ENCODE data around the gene IL17C.
"Not testable (repeated sequence)": the region's sequence is repeated elsewhere in the genome, so short reads cannot be mapped to it uniquely, and the experiment has no call there.

Gene IL17C, protein sequence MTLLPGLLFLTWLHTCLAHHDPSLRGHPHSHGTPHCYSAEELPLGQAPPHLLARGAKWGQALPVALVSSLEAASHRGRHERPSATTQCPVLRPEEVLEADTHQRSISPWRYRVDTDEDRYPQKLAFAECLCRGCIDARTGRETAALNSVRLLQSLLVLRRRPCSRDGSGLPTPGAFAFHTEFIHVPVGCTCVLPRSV

DNA sequence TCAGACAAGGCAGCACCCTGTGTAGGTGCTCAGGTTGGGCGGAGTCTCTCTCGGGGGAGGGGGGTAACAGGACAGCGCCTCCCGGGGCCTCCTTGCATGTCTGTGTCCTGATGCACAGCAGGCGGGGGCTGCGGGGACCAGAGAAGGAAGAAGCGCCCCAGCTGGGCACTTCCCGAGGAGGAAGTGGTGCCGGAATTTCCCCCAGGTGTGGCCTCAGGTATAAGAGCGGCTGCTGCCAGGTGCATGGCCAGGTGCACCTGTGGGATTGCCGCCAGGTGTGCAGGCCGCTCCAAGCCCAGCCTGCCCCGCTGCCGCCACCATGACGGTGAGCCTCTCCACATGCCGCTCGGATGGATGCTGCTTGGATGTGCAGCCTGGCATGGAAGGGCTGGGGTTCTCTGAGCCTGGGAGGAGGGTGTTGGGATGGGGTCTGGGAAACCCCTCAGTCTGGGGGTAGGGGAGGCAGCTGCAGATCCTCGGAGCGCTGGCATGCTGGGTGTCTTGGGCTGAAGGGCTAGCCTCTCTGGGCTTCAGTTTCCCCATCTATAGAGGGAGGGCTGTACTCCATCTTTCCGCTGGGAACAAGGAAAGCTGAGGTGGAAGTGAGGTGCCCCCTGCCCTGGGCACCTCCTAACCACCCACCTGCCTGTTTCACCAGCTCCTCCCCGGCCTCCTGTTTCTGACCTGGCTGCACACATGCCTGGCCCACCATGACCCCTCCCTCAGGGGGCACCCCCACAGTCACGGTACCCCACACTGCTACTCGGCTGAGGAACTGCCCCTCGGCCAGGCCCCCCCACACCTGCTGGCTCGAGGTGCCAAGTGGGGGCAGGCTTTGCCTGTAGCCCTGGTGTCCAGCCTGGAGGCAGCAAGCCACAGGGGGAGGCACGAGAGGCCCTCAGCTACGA is at the start of gene IL17C:
Gene IL17C, plus strand, starts transcription at position 250 of the 908 bp plus-strand sequence. Its CDS starts 70 bp downstream, at position 320.
- no peak for DNase-seq

DNA sequence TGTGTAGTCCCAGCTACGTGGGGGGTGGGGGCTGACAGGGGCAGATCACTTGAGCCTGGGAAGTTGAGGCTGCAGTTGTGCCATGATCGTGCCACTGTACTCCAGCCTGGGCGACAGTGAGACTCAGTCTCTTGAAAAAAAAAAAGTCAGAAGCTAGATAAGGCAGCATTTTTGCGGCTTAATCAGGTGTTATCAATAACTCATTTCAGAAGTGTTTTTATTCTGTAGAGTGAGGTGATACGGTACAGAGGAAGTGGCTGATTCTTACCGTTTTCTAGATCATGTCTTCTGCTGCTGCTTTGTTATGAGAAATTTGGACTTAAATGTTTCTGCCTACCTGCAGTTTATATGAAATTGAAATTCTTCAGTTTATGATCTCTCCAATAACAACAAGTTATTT is 49.6 kb upstream of the IL17C start:
- DNase-seq, result no peak

DNA sequence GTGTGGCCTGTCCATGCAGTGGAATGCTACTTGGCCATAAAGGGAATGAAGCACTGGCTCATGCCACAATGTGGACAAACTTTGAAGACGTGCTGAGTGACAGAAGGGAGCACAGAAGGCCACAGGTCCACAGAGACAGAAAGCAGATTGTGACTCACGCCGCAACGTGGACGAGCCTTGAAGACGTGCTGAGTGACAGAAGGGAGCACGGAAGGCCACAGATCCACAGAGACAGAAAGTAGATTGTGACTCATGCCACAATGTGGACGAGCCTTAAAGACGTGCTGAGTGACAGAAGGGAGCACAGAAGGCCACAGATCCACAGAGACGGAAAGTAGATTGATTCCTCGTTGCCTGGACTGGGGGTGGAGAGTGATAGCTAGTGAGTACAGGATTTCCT is 48.9 kb upstream of the IL17C start:
- DNase-seq, result no peak

DNA sequence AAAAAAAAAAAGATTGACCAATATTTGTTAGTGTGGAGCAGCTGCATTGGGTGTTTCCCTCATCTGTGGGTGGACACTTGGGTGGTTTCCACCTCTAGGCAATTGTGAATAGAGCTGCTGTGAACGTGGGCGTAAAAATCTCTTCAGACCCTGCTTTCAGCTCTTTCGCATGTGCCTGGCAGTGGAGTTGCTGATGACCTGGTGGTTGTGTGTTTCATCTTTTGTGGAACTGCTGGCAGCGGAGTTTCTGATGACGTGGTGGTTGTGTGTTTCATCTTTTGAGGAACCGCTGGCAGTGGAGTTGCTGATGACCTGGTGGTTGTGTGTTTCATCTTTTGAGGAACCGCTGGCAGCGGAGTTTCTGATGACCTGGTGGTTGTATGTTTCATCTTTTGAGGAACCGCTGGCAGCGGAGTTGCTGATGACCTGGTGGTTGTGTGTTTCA is 46.8 kb upstream of the IL17C start:
- peak; percentile 53 for DNase-seq

DNA sequence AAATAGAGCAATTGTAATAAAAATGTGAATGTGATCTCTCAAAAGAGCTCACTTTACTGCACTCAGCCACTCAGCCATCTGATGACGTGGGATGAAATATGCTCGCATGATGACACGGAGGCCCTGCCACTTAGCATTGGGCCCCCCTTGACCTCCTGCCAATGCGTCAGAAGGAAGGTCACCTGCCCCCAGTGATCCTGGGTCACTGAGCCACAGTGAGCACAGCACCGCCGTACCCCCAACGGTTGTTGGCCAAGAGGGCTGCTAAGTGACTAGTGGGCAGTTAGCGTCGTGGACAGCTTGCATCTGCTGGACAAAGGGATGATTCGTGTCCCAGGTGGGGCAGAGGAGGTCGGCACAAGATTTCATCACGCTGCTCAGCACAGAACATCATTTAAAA is 45.3 kb upstream of the IL17C start:
- no peak for DNase-seq

DNA sequence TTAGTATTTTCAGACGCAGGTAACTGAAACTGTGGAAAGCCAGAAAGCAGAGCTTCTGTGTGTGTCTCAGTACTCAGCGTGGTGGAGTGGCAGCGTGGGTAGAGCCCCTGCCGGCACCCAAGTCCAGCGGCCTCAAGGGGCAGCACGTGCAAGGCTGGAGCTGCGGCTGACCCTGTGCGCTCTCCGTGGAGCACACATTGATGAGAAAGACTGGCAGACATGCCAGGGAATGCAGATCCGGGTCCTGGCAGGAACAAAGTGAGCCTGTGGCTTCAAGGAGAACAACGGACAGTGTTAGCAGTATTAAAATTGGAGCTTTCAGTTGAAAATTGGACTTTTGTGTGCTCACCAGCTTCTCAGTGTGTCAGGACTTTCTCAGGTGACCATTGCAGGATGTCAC is 44.9 kb upstream of the IL17C start:
- DNase-seq, result no peak

DNA sequence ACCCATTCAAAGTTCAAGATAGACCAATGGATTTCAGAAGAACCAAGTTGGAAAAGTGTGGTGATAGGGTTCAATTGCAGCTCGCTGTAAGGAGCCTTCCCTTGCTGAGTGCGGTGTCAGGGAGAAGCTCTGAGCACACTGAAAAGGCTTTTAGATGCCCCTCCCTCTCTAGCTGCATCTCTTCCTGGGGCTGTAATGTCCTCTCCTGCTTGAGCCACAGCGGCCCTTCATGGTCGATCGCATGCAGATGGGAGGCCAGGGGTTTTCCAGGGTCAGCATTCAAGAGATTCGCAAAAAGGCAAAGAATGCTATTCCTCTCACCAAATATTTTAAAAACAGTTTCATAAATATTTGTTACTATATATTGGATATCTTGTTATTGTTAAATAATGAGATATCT is 44.5 kb upstream of the IL17C start:
- no peak for DNase-seq

DNA sequence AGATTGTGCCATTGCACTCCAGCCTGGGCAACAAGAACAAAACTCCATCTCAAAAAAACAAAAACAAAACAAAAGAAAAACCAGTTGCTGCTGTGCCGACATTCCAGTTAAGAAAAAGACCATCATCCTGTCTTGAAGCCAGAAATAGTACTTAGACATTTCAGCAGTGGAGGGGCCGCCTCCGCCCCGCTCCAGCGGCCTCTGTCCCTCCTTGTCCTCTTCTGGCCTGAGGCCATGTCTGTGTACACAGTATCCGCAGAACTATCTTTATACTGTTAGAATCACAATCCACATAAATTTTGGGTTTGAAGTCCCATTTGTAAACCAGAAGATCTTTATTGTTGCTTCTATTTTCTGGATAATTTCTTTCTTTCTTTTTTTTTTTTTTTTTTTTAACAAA is 43.3 kb upstream of the IL17C start:
- no peak for DNase-seq

DNA sequence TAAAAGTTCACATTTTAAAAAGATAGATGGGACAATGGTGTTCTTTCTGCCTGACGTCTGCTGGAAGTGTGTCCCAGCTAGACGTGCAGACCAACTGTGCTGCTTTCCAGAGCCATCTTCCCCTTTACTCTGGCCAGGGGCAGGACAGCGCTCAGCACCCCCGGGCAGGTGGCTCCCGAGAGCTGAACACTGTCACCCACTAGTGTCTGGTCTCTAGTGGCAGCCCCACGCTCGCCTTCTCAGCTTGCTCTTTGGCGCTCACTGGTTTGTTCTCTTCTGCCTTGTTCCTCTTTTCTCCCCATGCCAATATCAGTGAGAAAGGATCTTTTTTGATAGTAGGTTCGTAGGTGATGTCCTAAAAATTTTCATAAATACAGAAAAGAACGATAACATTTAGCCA is 42.5 kb upstream of the IL17C start:
- DNase-seq, result no peak

DNA sequence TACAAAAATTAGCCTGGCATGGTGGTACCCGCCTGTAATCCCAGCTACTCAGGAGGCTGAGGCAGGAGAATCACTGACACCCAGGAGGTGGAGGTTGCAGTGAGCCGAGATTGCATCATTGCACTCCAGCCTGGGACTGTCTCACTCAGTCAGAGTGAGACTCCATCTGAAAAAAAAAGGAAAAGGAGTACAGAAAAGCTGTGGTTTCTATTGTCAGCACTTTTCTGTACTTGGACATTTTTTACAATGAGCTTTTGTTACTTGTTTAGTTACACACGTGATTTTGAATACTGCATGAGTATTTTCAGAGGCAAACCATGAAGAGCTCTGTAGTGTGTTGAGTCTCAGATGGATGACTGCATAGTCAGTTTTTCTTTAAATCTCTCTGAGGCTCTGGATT is 41.9 kb upstream of the IL17C start:
- DNase-seq, result no peak

DNA sequence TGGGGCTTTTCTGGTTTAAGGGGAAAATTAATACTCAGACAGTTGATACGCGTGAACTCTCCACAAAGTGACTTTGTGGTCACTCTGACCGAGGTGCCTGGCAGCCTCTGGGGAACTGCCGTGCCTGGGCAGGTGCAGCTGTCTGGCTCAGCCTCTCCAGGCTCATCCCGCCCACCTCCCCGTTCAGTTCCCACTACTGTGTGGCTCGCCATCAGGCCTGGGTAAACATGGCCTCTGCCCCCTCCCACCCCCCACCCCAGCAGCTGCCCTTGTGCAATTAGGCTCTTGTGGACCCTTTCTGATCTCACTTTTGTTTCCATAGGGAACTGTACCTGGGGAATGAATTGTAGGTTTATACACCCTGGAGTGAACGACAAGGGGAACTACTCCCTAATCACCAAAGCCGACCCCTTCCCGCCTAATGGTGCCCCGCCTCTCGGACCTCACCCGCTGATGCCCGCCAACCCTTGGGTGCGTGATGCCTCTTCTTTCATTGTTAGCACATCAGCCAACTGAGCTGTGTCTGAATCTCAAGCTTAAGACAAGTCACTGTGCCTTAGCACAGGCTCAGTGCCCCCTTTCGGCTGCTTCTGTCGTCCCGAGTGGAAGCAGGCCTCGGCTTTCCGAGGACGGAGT is 40.4 kb upstream of the IL17C start:
- DNase-seq, result no peak

DNA sequence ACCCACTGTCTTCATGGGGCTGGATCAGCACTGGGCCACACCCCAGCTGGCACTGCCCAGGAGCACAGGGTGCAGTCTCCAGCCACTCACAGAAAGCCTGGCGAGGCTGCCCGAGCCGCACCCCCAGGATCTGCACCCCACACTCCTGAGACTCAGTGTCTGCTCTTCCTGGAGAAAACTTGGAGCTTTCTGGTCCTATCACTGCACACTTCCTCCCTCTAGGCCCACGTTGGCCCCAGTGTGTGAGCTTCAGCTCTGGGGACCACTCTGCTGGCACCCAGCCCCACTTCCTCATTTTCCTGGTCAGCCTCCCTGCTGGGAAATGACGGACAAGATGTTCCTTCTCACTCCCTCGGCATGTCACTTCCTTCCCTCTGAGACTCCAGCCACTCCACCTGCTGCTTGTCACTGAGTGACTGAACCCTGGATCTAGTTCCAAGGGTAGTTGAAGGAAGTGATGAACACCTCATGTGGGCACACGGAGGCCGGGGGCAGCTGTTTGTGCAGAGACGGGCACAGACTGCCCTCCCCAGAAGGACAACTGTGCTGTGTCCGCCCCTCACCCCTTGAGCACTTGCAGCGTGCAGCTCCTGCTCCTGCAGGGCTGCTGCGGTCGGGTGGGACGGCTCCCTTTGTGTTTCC is 39.2 kb upstream of the IL17C start:
- DNase-seq, result no peak

DNA sequence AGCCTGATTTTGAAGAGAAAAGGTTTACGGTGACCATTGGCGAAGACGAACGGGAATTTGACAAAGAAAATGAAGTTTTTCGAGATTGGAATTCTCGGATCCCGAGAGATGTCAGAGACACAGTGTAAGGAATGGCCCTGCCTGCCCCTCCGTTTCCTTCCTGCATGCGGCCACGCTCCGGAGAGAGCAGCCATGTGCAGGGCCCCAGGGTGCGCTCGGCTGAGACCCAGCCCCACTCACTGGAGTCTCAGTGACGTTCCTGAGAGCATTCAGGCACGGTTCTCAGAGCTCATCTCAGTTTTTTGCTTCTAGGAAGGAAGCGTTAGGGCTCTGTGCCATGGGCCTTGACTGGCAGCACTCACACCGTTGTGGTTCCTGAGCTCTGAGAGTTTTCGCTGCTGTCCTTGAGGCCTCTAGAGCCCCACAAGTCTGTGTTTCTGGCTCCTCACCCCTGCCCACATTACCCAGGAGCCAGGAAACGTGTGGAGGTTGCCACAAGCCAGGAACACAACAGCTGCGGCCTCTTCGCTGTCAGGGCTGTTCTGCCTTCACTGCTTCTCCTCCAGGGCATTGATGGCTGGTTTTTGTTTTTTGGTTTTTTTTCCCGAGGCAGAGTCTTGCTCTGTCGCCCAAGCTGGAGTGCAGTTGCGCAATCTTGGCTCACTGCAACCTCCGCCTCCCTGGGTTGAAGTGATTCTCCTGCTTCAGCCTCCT is 38.4 kb upstream of the IL17C start:
- no peak for DNase-seq

DNA sequence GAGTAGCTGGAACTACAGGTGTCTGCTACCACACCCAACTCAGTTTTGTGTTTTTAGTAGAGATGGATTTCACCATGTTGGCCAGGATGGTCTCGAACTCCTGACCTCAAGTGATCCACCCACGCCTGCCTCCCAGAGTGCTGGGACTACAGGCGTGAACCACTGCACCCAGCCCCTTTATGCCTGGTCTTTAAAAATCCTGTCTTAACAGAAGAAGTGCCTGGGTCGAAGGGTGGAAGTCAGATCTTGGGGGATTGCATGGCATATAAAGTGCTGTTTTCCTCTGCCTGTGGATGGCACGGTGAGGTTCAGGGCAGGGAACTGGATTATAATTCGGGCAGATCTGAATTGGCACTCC is 37.9 kb upstream of the IL17C start:
- no peak for DNase-seq

DNA sequence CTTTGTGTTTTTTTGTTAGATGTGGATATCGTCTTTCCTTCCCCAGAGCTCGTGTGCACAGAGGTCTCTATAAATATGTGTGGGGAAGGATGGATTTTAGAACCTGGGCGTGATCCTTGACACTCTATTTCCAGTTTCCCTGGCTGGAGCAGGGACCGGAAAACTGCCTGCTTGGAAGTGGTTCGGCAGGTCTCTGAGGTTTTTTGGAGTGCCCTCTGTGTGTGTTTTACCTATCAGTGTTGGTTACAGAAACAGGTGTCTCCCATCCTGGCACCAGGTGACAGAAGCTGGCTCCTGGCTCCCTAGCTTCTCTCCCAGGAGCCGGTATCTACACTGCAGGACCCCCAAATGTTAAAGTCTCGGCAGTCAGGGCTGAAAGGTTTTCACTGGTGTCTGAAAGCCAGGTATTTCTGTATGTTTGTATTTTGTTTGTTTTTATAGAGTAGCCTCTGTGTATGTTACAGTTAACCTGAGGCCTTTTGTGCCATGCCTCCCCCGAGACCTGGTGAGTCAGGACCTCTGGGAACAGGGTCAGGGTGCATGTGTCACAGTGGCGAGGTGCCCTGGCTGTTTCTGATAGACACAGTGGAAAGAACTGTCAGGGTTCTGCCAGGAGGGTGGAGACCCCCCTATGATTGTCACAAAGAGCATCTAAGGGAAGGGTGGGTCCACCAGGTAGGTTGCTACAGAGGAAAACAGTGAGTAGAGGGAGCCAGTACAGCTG is 36.9 kb upstream of the IL17C start:
- no peak for DNase-seq

DNA sequence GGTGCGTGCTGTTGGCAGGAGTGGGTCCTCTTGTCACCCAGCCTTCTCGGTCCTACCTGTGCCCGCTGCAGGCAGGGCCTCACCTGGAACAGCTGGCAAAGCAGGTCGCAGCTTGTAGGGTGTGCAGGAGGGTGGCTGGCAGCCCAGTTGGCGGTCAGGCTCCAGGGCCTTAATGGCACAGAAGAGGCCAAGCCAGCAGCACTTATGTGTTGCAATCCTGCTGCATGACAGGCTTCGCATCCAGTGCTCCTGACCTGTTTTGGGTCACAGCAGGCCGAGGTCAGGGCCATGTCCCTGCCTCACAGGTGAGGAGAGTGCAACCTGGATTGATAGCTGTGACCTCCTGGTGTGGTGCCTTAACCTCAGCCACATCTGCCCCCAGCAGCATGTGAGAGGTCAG is 36.3 kb upstream of the IL17C start:
- no peak for DNase-seq

DNA sequence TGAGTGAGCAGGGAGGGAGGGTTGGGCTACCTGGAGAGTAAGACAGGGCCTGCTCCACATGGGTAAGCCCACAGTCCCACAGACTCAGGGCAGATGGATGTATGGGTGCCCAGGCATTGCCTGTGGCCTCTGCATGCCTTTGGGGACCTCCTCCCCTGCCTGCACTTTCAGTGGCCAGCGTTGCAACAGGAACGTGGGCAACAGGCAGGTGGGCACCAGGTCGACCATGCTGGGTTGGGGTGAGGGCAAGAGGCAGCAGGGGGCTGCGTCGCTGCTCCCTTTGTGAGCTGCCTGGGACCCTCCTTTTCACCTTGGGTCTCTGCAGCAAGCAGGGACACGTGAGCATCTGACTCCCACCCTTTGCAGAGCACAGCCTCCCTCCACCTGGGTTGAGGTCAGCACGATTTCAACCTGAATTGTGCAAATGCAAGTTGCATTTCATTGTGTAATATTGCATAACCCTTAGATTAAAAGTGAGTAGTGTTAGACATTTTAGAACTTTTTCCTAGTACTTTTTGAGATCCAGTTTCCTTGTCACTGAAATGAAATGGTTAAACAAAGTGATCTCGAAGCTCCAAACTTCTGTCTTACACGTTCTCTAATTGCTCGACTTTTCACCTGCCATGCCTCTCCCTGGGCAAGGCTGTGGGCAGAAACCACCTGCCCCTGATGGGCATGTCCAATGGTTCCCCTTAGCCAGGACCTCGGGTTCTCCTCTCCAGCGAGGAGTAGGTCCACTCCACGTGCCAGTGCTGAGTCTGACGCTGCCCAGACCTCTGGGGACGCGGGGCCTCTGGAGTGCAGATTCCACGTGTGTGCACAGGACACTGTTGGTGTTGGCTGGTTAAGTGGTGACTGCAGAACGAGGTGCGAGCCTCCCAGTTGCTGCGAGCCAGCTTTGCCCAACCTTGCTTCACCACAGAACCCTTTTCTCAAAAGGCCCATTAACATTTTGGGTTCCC is 32.9 kb upstream of the IL17C start:
- no peak for DNase-seq

DNA sequence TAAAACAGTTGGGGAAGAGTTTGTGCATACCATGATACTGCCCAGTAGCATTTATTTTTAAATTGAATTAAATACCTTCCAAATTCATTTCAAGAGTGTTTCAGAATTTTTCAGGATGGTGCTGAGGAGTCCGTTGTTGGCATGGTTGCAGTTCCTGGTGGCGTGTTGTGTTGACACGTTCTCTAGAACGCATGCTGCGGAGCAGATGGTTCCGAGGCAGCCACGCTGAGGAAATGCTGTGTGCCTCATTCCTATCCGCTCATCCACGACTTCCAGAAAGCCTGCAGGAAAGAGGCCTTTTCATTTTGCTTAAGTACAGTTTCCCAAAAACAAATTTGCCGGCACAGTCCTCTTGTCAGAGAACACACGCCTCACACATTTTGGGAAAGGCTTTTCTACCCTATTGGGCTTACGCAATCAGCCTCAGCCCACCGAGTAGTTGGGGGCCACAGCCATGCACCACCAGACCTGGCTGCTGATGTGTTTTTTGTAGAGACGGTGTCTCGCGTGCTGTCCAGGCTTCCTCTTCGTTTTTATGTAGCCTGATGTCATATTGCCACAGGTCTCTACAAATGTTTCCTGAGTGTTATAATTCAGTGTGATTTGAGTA is 32.1 kb upstream of the IL17C start:
- DNase-seq, result no peak

DNA sequence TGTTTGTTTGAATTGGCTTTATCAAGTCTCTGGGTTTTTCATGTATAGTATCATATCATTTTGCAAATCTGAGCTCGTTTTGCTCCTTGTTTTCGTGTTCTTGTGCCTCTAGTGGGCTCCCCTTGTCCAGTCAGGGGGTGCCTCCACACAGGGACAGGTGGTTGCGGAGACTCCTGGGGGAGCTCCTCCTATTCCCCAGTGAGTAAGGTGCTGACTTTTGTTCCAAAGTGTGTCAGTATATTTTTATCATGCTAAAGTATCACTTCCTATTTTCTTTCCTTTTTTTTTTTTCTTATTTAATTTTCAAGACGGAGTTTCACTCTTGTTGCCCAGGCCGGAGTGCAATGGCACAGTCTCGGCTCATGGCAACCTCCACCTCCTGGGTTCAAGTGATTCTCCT is 30.3 kb upstream of the IL17C start:
- DNase-seq, result no peak

DNA sequence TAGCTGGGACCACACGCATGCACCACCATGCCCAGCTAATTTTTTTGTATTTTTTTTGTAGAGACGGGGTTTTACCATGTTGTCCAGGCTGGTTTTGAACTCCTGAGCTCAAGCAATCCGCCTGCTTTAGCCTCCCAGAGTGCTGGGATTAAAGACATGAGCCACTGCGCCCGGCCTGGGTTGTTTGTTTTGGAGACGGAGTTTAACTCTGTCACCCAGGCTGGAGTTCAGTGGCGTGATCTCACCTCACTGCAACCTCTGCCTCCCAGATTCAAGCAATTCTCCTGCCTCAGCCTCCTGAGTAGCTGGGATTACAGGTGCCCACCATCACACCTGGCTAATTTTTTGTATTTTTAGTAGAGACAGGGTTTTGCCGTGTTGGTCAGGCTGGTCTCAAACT is 28.9 kb upstream of the IL17C start:
- not testable (repeated sequence) for DNase-seq

DNA sequence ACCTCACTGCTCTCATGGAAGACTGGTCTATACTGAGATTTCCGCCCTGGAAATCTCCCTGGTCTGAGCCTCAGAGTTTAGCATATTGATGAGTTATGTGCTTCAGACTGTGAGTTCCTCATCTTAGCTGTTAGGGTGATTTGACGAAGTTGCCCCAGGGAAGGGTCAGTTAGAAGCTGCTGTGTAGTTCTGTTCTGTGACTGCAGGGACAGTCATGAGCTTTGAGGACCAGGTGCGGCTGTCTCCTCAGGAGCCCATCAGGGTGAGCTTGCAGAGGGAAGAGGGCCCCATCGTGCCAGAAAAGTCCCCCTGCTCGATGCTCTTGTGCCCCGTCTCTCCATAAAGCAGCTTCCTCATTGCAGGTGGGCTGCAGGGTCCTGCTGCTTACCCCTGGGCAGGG is 28.3 kb upstream of the IL17C start:
- DNase-seq, result no peak
